DND-41 (cell line): ENCODE results near the gene KIF1A.

Experiments
- EZH2 ChIP-seq: IDR thresholded peaks from 3 replicates; pipeline ENCODE4 v1.6.1; 2012; ENCODE audit warnings: borderline replicate concordance, low read depth, mild to moderate bottlenecking, moderate library complexity, low read length, inconsistent platforms; ENCODE audit not compliant: severe bottlenecking
- TF ChIP-seq, protein P1 (sequence below): IDR thresholded peaks from 2 replicates; pipeline ENCODE4 v1.5.1; 2012; ENCODE audit warnings: borderline replicate concordance, low read length, moderate library complexity, mild to moderate bottlenecking; ENCODE audit not compliant: poor library complexity, severe bottlenecking; ENCODE audit errors: extremely low read depth

DNA sequence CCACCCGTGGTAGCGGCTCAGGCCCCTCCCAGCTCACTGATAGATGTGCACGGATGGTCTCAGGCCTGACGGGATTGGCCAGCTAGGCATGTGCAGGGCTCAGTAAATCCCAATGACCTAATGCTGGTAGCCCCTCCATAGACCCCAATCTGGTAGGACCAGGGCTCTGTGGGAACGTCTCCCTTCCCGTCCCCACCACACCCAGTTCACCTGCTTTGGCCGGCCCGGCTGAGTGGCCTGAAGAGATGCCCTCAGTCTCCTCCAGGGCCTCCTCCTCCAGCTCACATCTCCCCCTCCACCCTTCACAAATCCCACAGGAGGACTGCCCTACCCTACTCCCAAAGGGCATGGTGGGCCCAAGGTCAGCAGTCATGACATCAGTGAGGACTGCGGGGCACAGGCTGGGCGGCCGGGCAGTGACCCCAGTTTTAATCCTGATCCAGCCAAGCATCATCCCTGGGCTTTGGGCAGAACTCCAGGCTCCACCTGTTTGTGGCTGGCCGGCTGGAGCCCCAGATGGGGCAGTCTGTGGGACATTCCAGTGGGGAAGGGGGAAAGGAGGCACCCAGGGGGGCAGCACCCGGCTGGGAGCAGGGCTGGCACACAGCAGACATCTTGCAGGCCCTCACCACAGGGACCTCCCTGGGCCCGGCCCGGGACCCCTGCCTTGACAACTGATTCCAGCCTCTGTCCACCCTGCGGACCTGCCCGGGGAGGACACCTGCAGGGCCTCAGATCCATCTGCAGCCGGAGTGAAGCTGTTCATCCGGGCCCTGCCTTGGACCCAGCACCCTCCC is 2.3 kb downstream of the KIF1A start:
- TF ChIP-seq EZH2: no peak
- TF ChIP-seq, protein P1, sequence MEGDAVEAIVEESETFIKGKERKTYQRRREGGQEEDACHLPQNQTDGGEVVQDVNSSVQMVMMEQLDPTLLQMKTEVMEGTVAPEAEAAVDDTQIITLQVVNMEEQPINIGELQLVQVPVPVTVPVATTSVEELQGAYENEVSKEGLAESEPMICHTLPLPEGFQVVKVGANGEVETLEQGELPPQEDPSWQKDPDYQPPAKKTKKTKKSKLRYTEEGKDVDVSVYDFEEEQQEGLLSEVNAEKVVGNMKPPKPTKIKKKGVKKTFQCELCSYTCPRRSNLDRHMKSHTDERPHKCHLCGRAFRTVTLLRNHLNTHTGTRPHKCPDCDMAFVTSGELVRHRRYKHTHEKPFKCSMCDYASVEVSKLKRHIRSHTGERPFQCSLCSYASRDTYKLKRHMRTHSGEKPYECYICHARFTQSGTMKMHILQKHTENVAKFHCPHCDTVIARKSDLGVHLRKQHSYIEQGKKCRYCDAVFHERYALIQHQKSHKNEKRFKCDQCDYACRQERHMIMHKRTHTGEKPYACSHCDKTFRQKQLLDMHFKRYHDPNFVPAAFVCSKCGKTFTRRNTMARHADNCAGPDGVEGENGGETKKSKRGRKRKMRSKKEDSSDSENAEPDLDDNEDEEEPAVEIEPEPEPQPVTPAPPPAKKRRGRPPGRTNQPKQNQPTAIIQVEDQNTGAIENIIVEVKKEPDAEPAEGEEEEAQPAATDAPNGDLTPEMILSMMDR: no peak
